Measurements from ENCODE around the gene SLC17A7.

- TF ChIP-seq, protein P1, sequence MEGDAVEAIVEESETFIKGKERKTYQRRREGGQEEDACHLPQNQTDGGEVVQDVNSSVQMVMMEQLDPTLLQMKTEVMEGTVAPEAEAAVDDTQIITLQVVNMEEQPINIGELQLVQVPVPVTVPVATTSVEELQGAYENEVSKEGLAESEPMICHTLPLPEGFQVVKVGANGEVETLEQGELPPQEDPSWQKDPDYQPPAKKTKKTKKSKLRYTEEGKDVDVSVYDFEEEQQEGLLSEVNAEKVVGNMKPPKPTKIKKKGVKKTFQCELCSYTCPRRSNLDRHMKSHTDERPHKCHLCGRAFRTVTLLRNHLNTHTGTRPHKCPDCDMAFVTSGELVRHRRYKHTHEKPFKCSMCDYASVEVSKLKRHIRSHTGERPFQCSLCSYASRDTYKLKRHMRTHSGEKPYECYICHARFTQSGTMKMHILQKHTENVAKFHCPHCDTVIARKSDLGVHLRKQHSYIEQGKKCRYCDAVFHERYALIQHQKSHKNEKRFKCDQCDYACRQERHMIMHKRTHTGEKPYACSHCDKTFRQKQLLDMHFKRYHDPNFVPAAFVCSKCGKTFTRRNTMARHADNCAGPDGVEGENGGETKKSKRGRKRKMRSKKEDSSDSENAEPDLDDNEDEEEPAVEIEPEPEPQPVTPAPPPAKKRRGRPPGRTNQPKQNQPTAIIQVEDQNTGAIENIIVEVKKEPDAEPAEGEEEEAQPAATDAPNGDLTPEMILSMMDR (conservative IDR thresholded peaks at IDR 0.05), result no peak
- no peak for TF ChIP-seq ZFX (IDR thresholded peaks at IDR 0.05)
Observed at GRCh38 chr19:49396738-49397505, 44.4 kb downstream of the SLC17A7 start.

All from C4-2B (cell line).